Gastroesophageal sphincter (tissue), 3 donors: ENCODE data around the gene NGLY1.

Experiments used
- CTCF ChIP-seq, 4 experiments: fragments of 200-600 bp in 2 of 4; fragments of 450-650 bp in 2 of 4; sonication (generic) in 1 of 4; IDR thresholded peaks; one replicate each; pipeline ENCODE4 v1.5.1; 2017 to 2019; ENCODE audit warnings: antibody characterized with exemption in 4 of 4, mild to moderate bottlenecking in 2 of 4, moderate library complexity in 2 of 4
- EP300 ChIP-seq: sonication (generic); formaldehyde crosslinking; IDR thresholded peaks from one replicate; pipeline ENCODE4 v1.6.1; 2017; ENCODE audit warnings: antibody characterized with exemption, mild to moderate bottlenecking
- POLR2A ChIP-seq, 2 donors: fragments of 450-650 bp; IDR thresholded peaks; one replicate each; pipeline ENCODE4 v1.6.1; 2017; ENCODE audit warnings: antibody characterized with exemption in 2 of 2, mild to moderate bottlenecking in 2 of 2, moderate library complexity in 1 of 2

GRCh38 chr3:25826510-25826909, 43.3 kb upstream of the NGLY1 start:
- TF ChIP-seq POLR2A (IDR thresholded peaks at IDR 0.05): no peak
- no peak for TF ChIP-seq CTCF (IDR thresholded peaks at IDR 0.05)
- no peak for TF ChIP-seq EP300
